K562 (cell line): Measurements from ENCODE around the gene SMG6. TPM values are rescaled to one million over a fixed set of nuclear protein-coding genes. Genes with fewer than 3 reads are reported as not detected.

Experiments used
- ATAC-seq: fragments of 200-7000 bp; cut with Tn5 transposase; 3 replicates; pipeline ENCODE4 v1.9.1; 2020; ENCODE audit warnings: moderate library complexity
- BruUV-seq: library from RNA; stranded (reverse); fragments of 400-500 nt; replicated peaks from 2 replicates; lab custom pipeline; 2021; lab: Mats Ljungman, UMichigan
- CTCF ChIA-PET: fragments of 300-600 bp; formaldehyde crosslinking; extraction: SDS; loops from one replicate; lab custom pipeline; 2021; ENCODE audit warnings: low intra/inter-chr PET ratio; lab: Yijun Ruan, JAX
- POLR2A ChIA-PET: fragments of 300-600, 350-650 bp; sonication (Branson Sonifier 250); formaldehyde crosslinking; extraction: SDS; loops from one replicate; lab custom pipeline; 2021; ENCODE audit warnings: antibody characterized with exemption, inconsistent platforms; lab: Yijun Ruan, JAX
- DNase-seq, 4 experiments: peaks; one replicate each; pipeline versions ENCODE4 v3.0.0 to v3.0.0-alpha.2; 2011 to 2018; ENCODE audit warnings: low spot score in 3 of 4, mixed read lengths in 3 of 4; ENCODE audit errors: extremely low read depth in 1 of 4
- FAIRE-seq: peaks from 2 replicates; lab custom pipeline; 2011; peaks lifted over from hg19 to GRCh38; lab: Jason Lieb, UNC
- H2AFZ ChIP-seq: 2 replicates; pipeline ENCODE4 v1.6.0; 2011; ENCODE audit warnings: low read depth, low read length, control low read depth, inconsistent platforms
- H3K27ac ChIP-seq: fragments of 200-600 bp; 3 replicates; pipeline ENCODE4 v1.8.0; 2011; ENCODE audit warnings: low read depth, mild to moderate bottlenecking, control low read depth, inconsistent platforms, low read length, moderate library complexity, mixed read lengths; ENCODE audit errors: extremely low read depth
- H3K27me3 ChIP-seq, 2 experiments: fragments of 300-600 bp in 1 of 2; 2 replicates in 1 of 2; 3 replicates in 1 of 2; pipeline versions ENCODE4 v1.6.0 to v1.8.0; 2011; ENCODE audit warnings: inconsistent platforms in 2 of 2, low read length in 2 of 2, mild to moderate bottlenecking in 1 of 2, mixed read lengths in 1 of 2, moderate library complexity in 1 of 2; ENCODE audit not compliant: control insufficient read depth in 2 of 2, insufficient read depth in 2 of 2
- H3K36me3 ChIP-seq: fragments of 300-600 bp; 3 replicates; pipeline ENCODE4 v1.8.0; 2011; ENCODE audit warnings: mild to moderate bottlenecking, low read length, inconsistent platforms; ENCODE audit not compliant: control insufficient read depth, insufficient read depth
- H3K4me1 ChIP-seq, 2 experiments: fragments of 200-600 bp in 1 of 2; replicated peaks in 1 of 2; 2 replicates in 1 of 2; 3 replicates in 1 of 2; pipeline versions ENCODE4 v1.5.1 to v1.8.0; 2011; ENCODE audit warnings: inconsistent platforms in 2 of 2, low read length in 2 of 2, mild to moderate bottlenecking in 1 of 2, mixed read lengths in 1 of 2, moderate library complexity in 1 of 2; ENCODE audit not compliant: control insufficient read depth in 2 of 2, insufficient read depth in 2 of 2
- H3K4me2 ChIP-seq: 2 replicates; pipeline ENCODE4 v1.6.1; 2011; ENCODE audit warnings: low read length, control low read depth, inconsistent platforms, mixed read lengths; ENCODE audit not compliant: insufficient read depth
- H3K4me3 ChIP-seq: fragments of 200-600 bp; sonication (generic), shearing (Covaris generic); 2 replicates; pipeline ENCODE4 v1.5.1; 2016; ENCODE audit warnings: control low read depth, inconsistent platforms
- H3K79me2 ChIP-seq: fragments of 200-600 bp; 3 replicates; pipeline ENCODE4 v1.8.0; 2011; ENCODE audit warnings: low read length, inconsistent platforms; ENCODE audit not compliant: control insufficient read depth, insufficient read depth
- H3K9ac ChIP-seq, 2 experiments: 2 replicates each; pipeline versions ENCODE4 v1.6.0 to v1.6.1; 2011; ENCODE audit warnings: low read depth in 2 of 2, low read length in 2 of 2, control low read depth in 1 of 2, inconsistent platforms in 1 of 2, mild to moderate bottlenecking in 1 of 2, mixed read lengths in 1 of 2; ENCODE audit not compliant: insufficient read depth in 1 of 2
- H3K9me1 ChIP-seq: one replicate; pipeline ENCODE4 v1.6.0; 2011; ENCODE audit warnings: inconsistent platforms, mild to moderate bottlenecking, low read length, moderate library complexity; ENCODE audit not compliant: control insufficient read depth, insufficient read depth
- H3K9me3 ChIP-seq: replicated peaks from 2 replicates; pipeline ENCODE4 v1.5.1; 2011; ENCODE audit warnings: low read depth, low read length, inconsistent platforms; ENCODE audit not compliant: control insufficient read depth, insufficient read depth
- H4K20me1 ChIP-seq: replicated peaks from 2 replicates; pipeline ENCODE4 v1.6.1; 2011; ENCODE audit warnings: low read length, inconsistent platforms, mixed read lengths; ENCODE audit not compliant: control insufficient read depth, insufficient read depth
- POLR3G ChIP-seq: IDR thresholded peaks from 2 replicates; pipeline ENCODE4 v1.6.1; 2011; ENCODE audit not compliant: insufficient read length, insufficient replicate concordance; ENCODE audit errors: extremely low read depth
- SMAD2 ChIP-seq: fragments of 150-350 bp; IDR thresholded peaks from 2 replicates; pipeline ENCODE4 v1.6.1; 2014; ENCODE audit warnings: low read depth, mild to moderate bottlenecking, low read length
- SMAD4 ChIP-seq: fragments of 250-450 bp; sonication (Bioruptor Pico); conservative IDR thresholded peaks from 2 replicates; pipeline ENCODE4 v1.8.0; 2021; ENCODE audit warnings: inconsistent platforms, mild to moderate bottlenecking, moderate library complexity
- TGIF2 ChIP-seq: sonication (generic); formaldehyde crosslinking; IDR thresholded peaks from 2 replicates; pipeline ENCODE4 v1.8.1; 2022; ENCODE audit warnings: mild to moderate bottlenecking, missing genetic modification reagents, moderate library complexity
- ZNF274 ChIP-seq: IDR thresholded peaks from 2 replicates; pipeline ENCODE4 v1.6.1; 2011; ENCODE audit warnings: low read depth, mild to moderate bottlenecking, low read length, moderate library complexity, borderline replicate concordance
- WGBS: fragments of 100-300 bp; shearing (Covaris generic); methylation state at CpG from one replicate; pipeline ENCODE4 v1.1.6; 2016; ENCODE audit warnings: low coverage, mixed read lengths; ENCODE audit not compliant: insufficient coverage; ENCODE audit errors: missing lambda C conversion rate; 5-methylcytosine and 5-hydroxymethylcytosine counted together
- in situ Hi-C: fragments of 300-500 bp; cut with MboI; formaldehyde crosslinking; loops from 4 replicates; pipeline ENCODE4 v1.15.0; 2018; ENCODE audit warnings: inconsistent platforms, mixed read lengths
- intact Hi-C: fragments of 100-400 bp; cut with micrococcal nuclease; formaldehyde crosslinking; loops from 2 replicates; pipeline ENCODE4 v1.14.2; 2022
- polyA plus RNA-seq, 8 experiments: library from polyadenylated mRNA; depleted of rRNA in 4 of 8; stranded (reverse) in 5 of 8; unstranded in 3 of 8; fragments of >200 nt; fragmentation: Nextera tagmentation in 2 of 8; fragmentation: Illumina TruSeq in 1 of 8; extraction: Ambion mirVana in 2 of 8; extraction: Trizol in 1 of 8; gene quantifications; 2 replicates each; pipeline versions ENCODE4 v1.2.1 to v1.2.3, GENCODE V29; 2011 to 2014; ENCODE audit warnings: inconsistent platforms in 1 of 8, missing spikeins in 1 of 8
- total RNA-seq, 7 experiments: library from RNA; depleted of rRNA in 6 of 7; stranded (reverse); fragments of >200 nt in 6 of 7; fragmentation: Illumina TruSeq in 2 of 7; extraction: Trizol in 2 of 7; gene quantifications; 2 replicates each; pipeline versions ENCODE4 v1.2.1 to v1.2.3, GENCODE V29; 2011 to 2021; ENCODE audit warnings: low replicate concordance in 1 of 7
- TF ChIP-seq, protein P1 (sequence below): sonication (generic); formaldehyde crosslinking; IDR thresholded peaks from 2 replicates; pipeline ENCODE4 v1.8.1; 2023; ENCODE audit warnings: mild to moderate bottlenecking, missing genetic modification reagents
- TF ChIP-seq, protein P2 (sequence below): fragments of 250-450 bp; sonication (Bioruptor Pico); IDR thresholded peaks from 2 replicates; pipeline ENCODE4 v1.5.0; 2021; ENCODE audit warnings: mild to moderate bottlenecking, borderline replicate concordance
- TF ChIP-seq, protein P3 (sequence below), 3 experiments: fragments of 200-800 bp in 1 of 3; sonication (Bioruptor generic) in 1 of 3; sonication (generic) in 1 of 3; formaldehyde crosslinking in 1 of 3; IDR thresholded peaks; 2 replicates each; pipeline versions ENCODE4 v1.6.1 to v1.8.0; 2016 to 2022; ENCODE audit warnings: mild to moderate bottlenecking in 2 of 3, missing compliant biosample characterization in 2 of 3, missing genetic modification characterization in 2 of 3, missing genetic modification reagents in 1 of 3
- TF ChIP-seq, protein P4 (sequence below): fragments of 150-350 bp; conservative IDR thresholded peaks from 2 replicates; pipeline ENCODE4 v1.6.1; 2014; ENCODE audit warnings: low read length
- TF ChIP-seq, protein P5 (sequence below): sonication (generic); formaldehyde crosslinking; IDR thresholded peaks from 2 replicates; pipeline ENCODE4 v1.8.0; 2022; ENCODE audit warnings: mild to moderate bottlenecking, missing genetic modification reagents

SMG6 gene
- total and polyA plus RNA-seq, 9 of the 15 experiments (the other 6 are each of a cell fraction or from before 2014, with no cell fraction given) = 0.44 to 13.9 (median 6.0) TPM

DNA sequence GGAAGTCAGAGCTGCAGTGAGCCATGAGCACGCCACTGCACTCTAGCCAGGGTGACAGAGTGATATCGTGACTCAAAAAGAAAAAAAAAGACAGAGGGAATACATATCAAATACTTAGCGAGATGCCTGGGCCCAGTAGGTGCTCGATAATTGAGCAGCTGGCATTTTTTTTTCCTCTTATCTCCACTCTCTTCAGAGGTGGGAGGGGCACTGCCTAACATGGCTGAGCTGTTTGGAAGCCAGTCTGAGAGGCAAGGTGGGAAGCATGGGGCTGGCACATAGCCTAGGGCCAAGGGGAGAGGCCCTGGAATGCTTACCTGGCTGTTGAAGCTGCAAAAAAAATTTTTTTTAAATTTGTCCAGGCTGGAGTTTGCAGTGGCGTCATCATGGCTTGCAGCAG is 210.2 kb downstream of the SMG6 start (continued):
- TF ChIP-seq, protein P1, sequence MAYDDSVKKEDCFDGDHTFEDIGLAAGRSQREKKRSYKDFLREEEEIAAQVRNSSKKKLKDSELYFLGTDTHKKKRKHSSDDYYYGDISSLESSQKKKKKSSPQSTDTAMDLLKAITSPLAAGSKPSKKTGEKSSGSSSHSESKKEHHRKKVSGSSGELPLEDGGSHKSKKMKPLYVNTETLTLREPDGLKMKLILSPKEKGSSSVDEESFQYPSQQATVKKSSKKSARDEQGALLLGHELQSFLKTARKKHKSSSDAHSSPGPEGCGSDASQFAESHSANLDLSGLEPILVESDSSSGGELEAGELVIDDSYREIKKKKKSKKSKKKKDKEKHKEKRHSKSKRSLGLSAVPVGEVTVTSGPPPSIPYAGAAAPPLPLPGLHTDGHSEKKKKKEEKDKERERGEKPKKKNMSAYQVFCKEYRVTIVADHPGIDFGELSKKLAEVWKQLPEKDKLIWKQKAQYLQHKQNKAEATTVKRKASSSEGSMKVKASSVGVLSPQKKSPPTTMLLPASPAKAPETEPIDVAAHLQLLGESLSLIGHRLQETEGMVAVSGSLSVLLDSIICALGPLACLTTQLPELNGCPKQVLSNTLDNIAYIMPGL = no peak
- TF ChIP-seq, protein P2, sequence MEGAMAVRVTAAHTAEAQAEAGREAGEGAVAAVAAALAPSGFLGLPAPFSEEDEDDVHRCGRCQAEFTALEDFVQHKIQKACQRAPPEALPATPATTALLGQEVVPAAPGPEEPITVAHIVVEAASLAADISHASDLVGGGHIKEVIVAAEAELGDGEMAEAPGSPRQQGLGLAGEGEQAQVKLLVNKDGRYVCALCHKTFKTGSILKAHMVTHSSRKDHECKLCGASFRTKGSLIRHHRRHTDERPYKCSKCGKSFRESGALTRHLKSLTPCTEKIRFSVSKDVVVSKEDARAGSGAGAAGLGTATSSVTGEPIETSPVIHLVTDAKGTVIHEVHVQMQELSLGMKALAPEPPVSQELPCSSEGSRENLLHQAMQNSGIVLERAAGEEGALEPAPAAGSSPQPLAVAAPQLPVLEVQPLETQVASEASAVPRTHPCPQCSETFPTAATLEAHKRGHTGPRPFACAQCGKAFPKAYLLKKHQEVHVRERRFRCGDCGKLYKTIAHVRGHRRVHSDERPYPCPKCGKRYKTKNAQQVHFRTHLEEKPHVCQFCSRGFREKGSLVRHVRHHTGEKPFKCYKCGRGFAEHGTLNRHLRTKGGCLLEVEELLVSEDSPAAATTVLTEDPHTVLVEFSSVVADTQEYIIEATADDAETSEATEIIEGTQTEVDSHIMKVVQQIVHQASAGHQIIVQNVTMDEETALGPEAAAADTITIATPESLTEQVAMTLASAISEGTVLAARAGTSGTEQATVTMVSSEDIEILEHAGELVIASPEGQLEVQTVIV (CRISPR knock-in tag) = no peak
- TF ChIP-seq TGIF2 = no peak

DNA sequence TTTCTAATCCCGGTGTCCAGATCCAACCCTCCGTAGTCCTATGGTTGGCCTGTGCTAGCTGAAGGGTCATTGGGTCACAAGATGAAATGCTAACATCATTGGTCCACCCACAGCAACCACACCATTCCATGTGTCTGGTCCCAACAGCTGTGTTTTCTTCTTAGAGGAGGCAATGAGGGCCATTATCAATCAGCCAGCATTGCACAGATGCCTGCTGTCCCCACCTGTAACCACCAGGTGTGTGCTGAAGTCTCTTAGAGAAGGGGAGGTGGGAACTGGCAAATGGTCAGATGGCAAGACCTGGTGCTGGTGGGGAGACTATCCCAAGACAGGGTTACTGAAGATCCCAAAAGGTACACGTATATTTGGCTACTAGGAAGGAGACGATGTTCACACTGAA is 211.3 kb downstream of the SMG6 start:
- POLR2A ChIA-PET = interaction anchor here (1.0 kb wide), 1 partner anchor 8 kb away, joined by 3 read pairs; no protein-coding TSS in a partner anchor
- TF ChIP-seq, protein P3, sequence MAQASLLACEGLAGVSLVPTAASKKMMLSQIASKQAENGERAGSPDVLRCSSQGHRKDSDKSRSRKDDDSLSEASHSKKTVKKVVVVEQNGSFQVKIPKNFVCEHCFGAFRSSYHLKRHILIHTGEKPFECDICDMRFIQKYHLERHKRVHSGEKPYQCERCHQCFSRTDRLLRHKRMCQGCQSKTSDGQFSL (CRISPR knock-in tag; IDR thresholded peaks at IDR 0.05) = no peak
- TF ChIP-seq, protein P3 (tag; IDR thresholded peaks at IDR 0.05) = no peak
- TF ChIP-seq SMAD2 (no peak), ZNF274 (no peak), SMAD4 (CRISPR knock-in tag) (no peak), POLR3G (no peak)
- TF ChIP-seq, protein P4, sequence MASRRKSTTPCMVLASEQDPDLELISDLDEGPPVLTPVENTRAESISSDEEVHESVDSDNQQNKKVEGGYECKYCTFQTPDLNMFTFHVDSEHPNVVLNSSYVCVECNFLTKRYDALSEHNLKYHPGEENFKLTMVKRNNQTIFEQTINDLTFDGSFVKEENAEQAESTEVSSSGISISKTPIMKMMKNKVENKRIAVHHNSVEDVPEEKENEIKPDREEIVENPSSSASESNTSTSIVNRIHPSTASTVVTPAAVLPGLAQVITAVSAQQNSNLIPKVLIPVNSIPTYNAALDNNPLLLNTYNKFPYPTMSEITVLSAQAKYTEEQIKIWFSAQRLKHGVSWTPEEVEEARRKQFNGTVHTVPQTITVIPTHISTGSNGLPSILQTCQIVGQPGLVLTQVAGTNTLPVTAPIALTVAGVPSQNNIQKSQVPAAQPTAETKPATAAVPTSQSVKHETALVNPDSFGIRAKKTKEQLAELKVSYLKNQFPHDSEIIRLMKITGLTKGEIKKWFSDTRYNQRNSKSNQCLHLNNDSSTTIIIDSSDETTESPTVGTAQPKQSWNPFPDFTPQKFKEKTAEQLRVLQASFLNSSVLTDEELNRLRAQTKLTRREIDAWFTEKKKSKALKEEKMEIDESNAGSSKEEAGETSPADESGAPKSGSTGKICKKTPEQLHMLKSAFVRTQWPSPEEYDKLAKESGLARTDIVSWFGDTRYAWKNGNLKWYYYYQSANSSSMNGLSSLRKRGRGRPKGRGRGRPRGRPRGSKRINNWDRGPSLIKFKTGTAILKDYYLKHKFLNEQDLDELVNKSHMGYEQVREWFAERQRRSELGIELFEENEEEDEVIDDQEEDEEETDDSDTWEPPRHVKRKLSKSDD = no peak
- TF ChIP-seq, protein P5, sequence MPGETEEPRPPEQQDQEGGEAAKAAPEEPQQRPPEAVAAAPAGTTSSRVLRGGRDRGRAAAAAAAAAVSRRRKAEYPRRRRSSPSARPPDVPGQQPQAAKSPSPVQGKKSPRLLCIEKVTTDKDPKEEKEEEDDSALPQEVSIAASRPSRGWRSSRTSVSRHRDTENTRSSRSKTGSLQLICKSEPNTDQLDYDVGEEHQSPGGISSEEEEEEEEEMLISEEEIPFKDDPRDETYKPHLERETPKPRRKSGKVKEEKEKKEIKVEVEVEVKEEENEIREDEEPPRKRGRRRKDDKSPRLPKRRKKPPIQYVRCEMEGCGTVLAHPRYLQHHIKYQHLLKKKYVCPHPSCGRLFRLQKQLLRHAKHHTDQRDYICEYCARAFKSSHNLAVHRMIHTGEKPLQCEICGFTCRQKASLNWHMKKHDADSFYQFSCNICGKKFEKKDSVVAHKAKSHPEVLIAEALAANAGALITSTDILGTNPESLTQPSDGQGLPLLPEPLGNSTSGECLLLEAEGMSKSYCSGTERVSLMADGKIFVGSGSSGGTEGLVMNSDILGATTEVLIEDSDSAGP (CRISPR knock-in tag) = no peak

More for the DNA sequence above, 211.3 kb downstream of the SMG6 start:
- Histone ChIP-seq H4K20me1 (no peaks in the 10 kb centered on the region), H3K79me2 (no peaks in the 10 kb centered on the region), H3K4me2 (no peak overlapping the region), H3K9me1 (peaks cover 4% of the 10 kb centered on the region), H3K27ac (no peak overlapping the region), H3K4me1 (peaks cover 16 to 26% of the 10 kb centered on the region in 2 experiments), H2AFZ (no peak overlapping the region), H3K9ac (no peak overlapping the region), H3K27me3 (no peaks in the 10 kb centered on the region), H3K9me3 (no peaks in the 10 kb centered on the region), H3K36me3 (peaks cover 4% of the 10 kb centered on the region; the same call in 1 of the 3 replicates), H3K4me3 (no peak overlapping the region)
- WGBS = 100% methylated on average over 4 of the region's 4 CpGs
- no TSS peak for BruUV-seq
- in situ Hi-C loops (no loop called here), intact Hi-C loops (no loop called here)
- CTCF ChIA-PET = no interaction called here
- FAIRE-seq (no peak), DNase-seq (no peak), ATAC-seq (no peak)
